HG02884 (cell line): ENCODE results near the gene RREB1.

Experiments
- ATAC-seq: cut with Tn5 transposase; IDR thresholded peaks from one replicate; pipeline ENCODE4 v1.9.1; 2021; ENCODE audit warnings: mild to moderate bottlenecking, moderate library complexity; ENCODE audit not compliant: unreplicated experiment

Gene RREB1

GRCh38 chr6:7159790-7160525 lies 52.2 kb downstream of the RREB1 start:
- no peak for ATAC-seq

- ATAC-seq, result no peak
These were observed 53.5 kb downstream of the RREB1 start for GRCh38 chr6:7161253-7161623.

- ATAC-seq, result no peak
These were observed 54.1 kb downstream of the RREB1 start for GRCh38 chr6:7161845-7162244.

- no peak for ATAC-seq
These were observed 55.9 kb downstream of the RREB1 start for GRCh38 chr6:7163661-7164071.

- no peak for ATAC-seq
These were observed 56.8 kb downstream of the RREB1 start for GRCh38 chr6:7164536-7165001.

GRCh38 chr6:7165002-7165889 lies 57.5 kb downstream of the RREB1 start:
- ATAC-seq, result no peak

GRCh38 chr6:7165890-7166267 lies 58.1 kb downstream of the RREB1 start:
- ATAC-seq, result no peak

GRCh38 chr6:7166410-7167293 lies 58.9 kb downstream of the RREB1 start:
- ATAC-seq, result no peak

GRCh38 chr6:7169296-7169721 lies 61.5 kb downstream of the RREB1 start:
- no peak for ATAC-seq

- no peak for ATAC-seq
These were observed 62.5 kb downstream of the RREB1 start for GRCh38 chr6:7170117-7170732.

- no peak for ATAC-seq
These were observed 63.4 kb downstream of the RREB1 start for GRCh38 chr6:7171119-7171518.

GRCh38 chr6:7171733-7172132 lies 64.0 kb downstream of the RREB1 start:
- ATAC-seq, result no peak

GRCh38 chr6:7172649-7173048 lies 64.9 kb downstream of the RREB1 start:
- ATAC-seq, result no peak

- no peak for ATAC-seq
These were observed 66.2 kb downstream of the RREB1 start for GRCh38 chr6:7173843-7174503.

- no peak for ATAC-seq
These were observed 67.7 kb downstream of the RREB1 start for GRCh38 chr6:7175462-7175861.

- ATAC-seq, result no peak
These were observed 68.4 kb downstream of the RREB1 start for GRCh38 chr6:7176208-7176607.

GRCh38 chr6:7178280-7178679 lies 70.5 kb downstream of the RREB1 start:
- ATAC-seq, result no peak

- no peak for ATAC-seq
These were observed 73.0 kb downstream of the RREB1 start for GRCh38 chr6:7180751-7181150.

GRCh38 chr6:7183707-7184106 lies 75.9 kb downstream of the RREB1 start:
- ATAC-seq, result no peak

GRCh38 chr6:7184502-7184901 lies 76.7 kb downstream of the RREB1 start:
- ATAC-seq, result no peak
